GM10248 (cell line): ENCODE measurements around the gene IFNLR1.
"Not testable (repeated sequence)": the region's sequence is repeated elsewhere in the genome, so short reads cannot be mapped to it uniquely, and the experiment has no call there.

Experiments used
- CTCF ChIA-PET: fragments of 300-600 bp; sonication (Branson Sonifier 250); formaldehyde crosslinking; extraction: SDS; loops from one replicate; lab custom pipeline; 2021; ENCODE audit warnings: antibody characterized with exemption; lab: Yijun Ruan, JAX
- POLR2A ChIA-PET: fragments of 350-650 bp; sonication (Branson Sonifier 250); formaldehyde crosslinking; extraction: SDS; loops from one replicate; lab custom pipeline; 2020; ENCODE audit warnings: antibody characterized with exemption; lab: Yijun Ruan, JAX
- DNase-seq: peaks from one replicate; pipeline ENCODE4 v3.0.0; 2012; ENCODE audit errors: extremely low spot score
- CTCF ChIP-seq: IDR thresholded peaks from 2 replicates; pipeline ENCODE4 v1.5.1; 2012; ENCODE audit warnings: mild to moderate bottlenecking, low read depth; ENCODE audit errors: extremely low read depth, missing control alignments, control extremely low read depth

Gene IFNLR1

GRCh38 chr1:24216276-24217074, 29.4 kb upstream of the IFNLR1 start:
- ChIA-PET CTCF (interaction anchor here (0.6 to 3.0 kb wide), 4 partner anchors 15 to 175 kb away, joined by 3 to 14 read pairs (median 7); no protein-coding TSS in a partner anchor), POLR2A (no interaction called here)
- DNase-seq: no peak
- no peak for TF ChIP-seq CTCF

DNA sequence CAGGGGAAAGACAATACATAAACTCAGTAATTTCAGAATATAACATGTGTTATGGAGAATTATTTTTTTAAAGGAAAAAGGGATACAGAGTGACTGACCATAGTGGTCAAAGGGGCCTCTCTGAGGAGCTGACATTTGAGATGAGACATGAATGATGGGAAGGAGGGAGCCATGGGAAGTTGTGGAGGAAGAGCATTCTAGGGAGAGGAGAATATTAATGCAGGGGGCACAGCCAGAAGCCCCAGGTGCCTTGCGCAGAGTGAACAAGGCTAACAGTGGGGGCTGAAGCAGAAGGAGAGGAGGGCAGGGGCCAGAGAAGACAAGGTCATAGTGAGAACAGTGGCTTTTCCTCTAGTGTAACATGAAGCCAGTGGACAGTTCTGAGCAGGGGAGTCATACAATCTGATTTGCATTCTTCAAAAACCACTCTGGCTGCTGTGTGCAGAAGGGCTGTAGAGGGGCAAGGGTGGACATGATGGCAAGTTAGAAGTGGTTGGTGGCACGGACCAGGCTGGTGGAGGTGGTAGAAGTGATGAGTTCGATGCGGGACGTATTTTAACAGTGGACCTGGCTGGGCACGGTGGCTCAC, 28.2 kb upstream of the IFNLR1 start:
- ChIA-PET POLR2A (no interaction called here), CTCF (interaction anchor here (1.0 to 2.1 kb wide), 4 partner anchors 11 to 16 kb away, joined by 3 to 8 read pairs (median 8); no protein-coding TSS in a partner anchor)

DNA sequence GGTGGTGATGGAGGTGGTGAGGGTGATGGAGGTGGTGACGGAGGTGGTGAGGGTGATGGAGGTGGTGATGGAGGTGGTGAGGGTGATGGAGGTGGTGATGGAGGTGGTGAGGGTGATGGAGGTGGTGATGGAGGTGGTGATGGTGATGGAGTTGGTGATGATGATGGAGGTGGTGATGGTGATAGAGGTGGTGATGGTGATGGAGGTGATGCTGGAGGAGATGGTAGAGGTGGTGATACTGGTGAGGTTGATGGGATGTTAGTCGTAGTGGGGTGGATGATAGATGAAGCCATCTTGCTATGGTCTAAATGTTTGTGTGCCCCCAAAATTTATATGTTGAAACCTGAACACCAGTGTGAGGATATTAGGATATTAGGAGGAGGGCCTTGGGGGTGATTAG, 25.3 kb upstream of the IFNLR1 start:
- CTCF ChIA-PET: interaction anchor here (1.0 to 1.2 kb wide), 2 partner anchors 11 to 12 kb away, joined by 3 to 4 read pairs; no protein-coding TSS in a partner anchor
- DNase-seq: no peak

More for the DNA sequence above, 28.2 kb upstream of the IFNLR1 start:
- no peak for DNase-seq
- no peak for TF ChIP-seq CTCF

DNA sequence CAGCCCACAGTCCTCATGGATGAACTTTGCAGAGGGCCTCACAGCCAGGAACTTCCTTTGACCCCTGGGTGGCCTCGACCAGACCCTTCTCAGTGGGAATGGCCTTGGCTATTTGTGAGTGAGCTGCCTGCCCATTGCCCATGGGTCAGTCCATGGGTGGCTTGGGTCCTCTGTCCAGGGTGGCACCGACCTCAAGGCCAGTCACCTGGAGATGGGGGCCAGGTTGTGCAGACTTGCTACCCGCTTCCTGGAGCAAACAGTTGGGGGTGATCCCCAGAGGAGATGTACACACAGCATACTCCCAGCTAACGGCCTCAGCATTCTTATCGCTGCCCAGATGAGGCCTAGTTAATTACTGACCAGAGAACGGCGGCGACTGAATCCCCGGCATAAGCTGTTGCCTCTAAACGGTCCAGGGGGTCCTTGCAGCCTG, 23.1 kb upstream of the IFNLR1 start:
- no peak for TF ChIP-seq CTCF
- ChIA-PET CTCF (interaction anchor here (1.4 to 1.5 kb wide), 2 partner anchors 11 to 181 kb away, joined by 5 to 6 read pairs; no protein-coding TSS in a partner anchor), POLR2A (no interaction called here)
- no peak for DNase-seq

More for the DNA sequence above, 25.3 kb upstream of the IFNLR1 start:
- POLR2A ChIA-PET: no interaction called here
- TF ChIP-seq CTCF: no peak

GRCh38 chr1:24209097-24209496, 22.0 kb upstream of the IFNLR1 start:
- ChIA-PET CTCF (interaction anchor here (1.0 to 1.8 kb wide), 3 partner anchors 10 to 182 kb away, joined by 3 to 11 read pairs (median 11); no protein-coding TSS in a partner anchor), POLR2A (no interaction called here)
- no peak for TF ChIP-seq CTCF

DNA sequence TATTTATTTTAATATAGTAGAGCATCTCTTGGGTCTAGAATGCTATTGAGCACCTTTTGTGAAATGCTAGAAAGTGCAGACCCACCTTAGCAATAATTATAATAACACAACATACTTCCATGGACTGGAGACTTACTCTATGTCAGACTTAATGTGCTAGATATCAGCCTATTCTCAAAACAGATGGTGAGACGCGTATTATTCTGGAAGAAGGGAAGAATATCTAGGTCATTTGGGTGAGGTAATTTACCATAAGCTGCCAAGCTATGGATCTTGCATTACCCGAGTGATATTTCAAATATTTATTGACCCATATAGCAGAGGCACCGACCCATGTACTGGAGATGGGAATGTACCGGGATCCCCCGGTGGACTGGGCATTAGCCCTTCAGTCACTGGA, 20.6 kb upstream of the IFNLR1 start:
- POLR2A ChIA-PET: no interaction called here
- no peak for TF ChIP-seq CTCF
- CTCF ChIA-PET: interaction anchor here (1.8 kb wide), 1 partner anchor 184 kb away, joined by 11 read pairs; no protein-coding TSS in a partner anchor
- no peak for DNase-seq

More at GRCh38 chr1:24209097-24209496, 22.0 kb upstream of the IFNLR1 start:
- DNase-seq: no peak

GRCh38 chr1:24207395-24207687, 20.3 kb upstream of the IFNLR1 start:
- DNase-seq, POLR2A ChIA-PET, CTCF ChIA-PET: not testable (repeated sequence)
